ENCODE data around the gene KCNG2. TPM values are rescaled to one million over a fixed set of nuclear protein-coding genes. Genes with fewer than 3 reads are reported as not detected.

Gene KCNG2
- total and polyA plus RNA-seq, 2 of the 4 experiments (the other 2 are of a cell fraction), result not detected

GRCh38 chr18:79796531-79797405, 970 bp upstream of the KCNG2 start (continued):
- no peak for TF ChIP-seq USF2 (IDR thresholded peaks at IDR 0.05; ENCODE audit: low read depth, low read length)
- TF ChIP-seq CHD1 (IDR thresholded peaks at IDR 0.05; ENCODE audit: low read depth, low read length), result no peak

All from IMR-90 (cell line).